Measurements from ENCODE around the gene CLEC20A. TPM values are rescaled to one million over a fixed set of nuclear protein-coding genes. Genes with fewer than 3 reads are reported as not detected.

The CLEC20A gene
- total RNA-seq = not detected
- long read RNA-seq, donor 1, partial matches to known transcripts = 0 of 1 reads
- long read RNA-seq, donor 1, other reads (novel, unspliced or antisense) = 1 of 1 reads
- long read RNA-seq, donor 2, partial matches to known transcripts = 0 of 1 reads
- long read RNA-seq, donor 2, other reads (novel, unspliced or antisense) = 1 of 1 reads

DNA sequence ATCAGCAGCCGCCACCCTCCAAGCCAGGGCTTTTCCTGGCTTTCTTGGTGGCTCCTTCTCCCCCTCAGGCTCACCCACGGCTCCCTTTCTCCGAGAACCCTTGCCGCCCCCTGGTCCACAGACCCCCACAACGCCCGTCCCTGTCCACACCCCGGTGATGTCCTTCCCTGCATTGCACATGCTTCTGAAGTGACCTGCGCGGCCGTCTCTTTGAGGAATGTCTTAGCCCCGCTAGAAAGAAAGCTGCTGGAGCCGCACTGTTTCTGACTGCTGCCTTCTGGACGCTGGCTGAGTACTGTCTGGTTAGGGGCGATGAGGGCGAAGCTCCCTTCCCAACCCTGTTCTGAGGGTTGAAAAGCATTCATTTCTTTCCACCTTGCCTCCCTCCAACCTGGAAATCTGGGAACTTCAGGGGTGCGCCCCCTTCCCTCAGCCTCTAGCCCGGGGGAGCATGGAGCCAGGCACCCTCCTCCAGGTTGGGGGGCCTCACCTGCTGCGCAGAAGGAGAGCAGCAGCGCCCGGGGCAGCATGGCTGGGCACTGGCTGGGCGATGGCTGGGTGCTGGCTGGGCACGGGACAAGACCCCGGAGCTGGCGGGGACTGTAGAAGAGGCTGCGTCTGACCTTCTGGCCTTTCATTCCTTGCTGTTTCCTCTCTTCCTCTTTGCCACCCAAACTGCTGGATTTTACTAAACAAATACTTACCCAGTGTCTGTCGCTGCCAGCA, at the start of gene CLEC20A:
Gene CLEC20A (minus strand): TSS at position 555 of the 726 bp plus-strand sequence. CDS start 25 bp downstream, at position 530.
- intact Hi-C loops (cut with DNase I) = no loop called here
- DNase-seq (ENCODE audit: low spot score) = no peak

DNA sequence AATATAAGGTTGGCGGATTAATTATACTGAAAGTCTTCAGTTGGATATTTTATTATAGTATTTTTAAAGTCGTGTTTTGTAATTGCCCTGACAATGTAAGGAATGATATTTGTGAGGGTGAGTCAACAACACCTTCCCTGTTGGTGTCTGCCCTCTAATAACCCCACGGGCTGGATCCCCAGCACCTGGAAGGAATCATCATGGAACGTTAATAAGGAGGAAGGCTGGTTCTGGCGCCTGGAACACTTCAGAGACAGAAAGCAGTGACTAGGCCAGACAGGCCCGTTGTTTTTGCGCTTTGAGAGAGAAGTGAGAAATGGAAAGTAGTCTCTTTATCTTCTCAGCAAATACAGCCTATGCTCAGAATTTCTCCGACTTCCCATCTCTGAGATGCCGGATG, 47.8 kb upstream of the CLEC20A start:
- intact Hi-C loops (cut with DNase I) = loop anchor here in 1 of 2 donors (5.0 kb wide), 1 partner anchor 208 kb away; no protein-coding TSS in a partner anchor
- DNase-seq (ENCODE audit: low spot score) = no peak

GRCh38 chr1:178543290-178543607, 46.5 kb upstream of the CLEC20A start:
- intact Hi-C loops (cut with DNase I) = loop anchor here (2.0 to 5.0 kb wide), 2 partner anchors 209 to 212 kb away; no protein-coding TSS in a partner anchor
- DNase-seq (ENCODE audit: low spot score) = no peak

GRCh38 chr1:178542554-178543289, 46.0 kb upstream of the CLEC20A start:
- intact Hi-C loops (cut with DNase I) = loop anchor here (2.0 to 5.0 kb wide), 2 partner anchors 210 to 212 kb away; no protein-coding TSS in a partner anchor
- DNase-seq (ENCODE audit: low spot score) = peak; percentile 97

- no peak for DNase-seq (ENCODE audit: low spot score)
These were observed 45.2 kb upstream of the CLEC20A start for GRCh38 chr1:178541829-178542553.

GRCh38 chr1:178541379-178541778, 44.6 kb upstream of the CLEC20A start:
- intact Hi-C loops (cut with DNase I) = loop anchor here in 1 of 2 donors (5.0 kb wide), 1 partner anchor 211 kb away; no protein-coding TSS in a partner anchor
- no peak for DNase-seq (ENCODE audit: low spot score)

More at GRCh38 chr1:178541829-178542553, 45.2 kb upstream of the CLEC20A start:
- intact Hi-C loops (cut with DNase I) = loop anchor here (2.0 to 5.0 kb wide), 2 partner anchors 210 to 213 kb away; no protein-coding TSS in a partner anchor

DNA sequence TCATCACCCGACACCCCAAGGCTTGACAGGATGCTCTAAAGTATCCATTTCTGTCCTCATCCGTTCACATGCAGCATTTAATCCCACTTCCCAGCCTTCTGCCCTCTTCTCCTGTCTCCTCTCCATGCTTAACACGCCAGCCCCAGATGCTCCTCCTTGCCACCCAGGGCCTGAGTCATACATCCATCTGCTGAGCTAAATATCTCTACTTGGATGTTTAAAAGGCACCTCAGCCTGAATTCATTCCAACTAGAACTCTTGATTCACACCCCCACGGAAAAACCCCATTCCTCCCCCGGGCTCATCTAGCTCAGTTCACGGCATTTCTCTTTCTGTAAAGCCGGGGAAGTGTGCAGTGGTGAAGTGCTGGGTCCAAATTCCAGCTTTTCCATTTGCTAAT, 43.9 kb upstream of the CLEC20A start:
- DNase-seq (ENCODE audit: low spot score) = no peak
- intact Hi-C loops (cut with DNase I) = loop anchor here in 1 of 2 donors (5.0 kb wide), 1 partner anchor 212 kb away; no protein-coding TSS in a partner anchor

DNA sequence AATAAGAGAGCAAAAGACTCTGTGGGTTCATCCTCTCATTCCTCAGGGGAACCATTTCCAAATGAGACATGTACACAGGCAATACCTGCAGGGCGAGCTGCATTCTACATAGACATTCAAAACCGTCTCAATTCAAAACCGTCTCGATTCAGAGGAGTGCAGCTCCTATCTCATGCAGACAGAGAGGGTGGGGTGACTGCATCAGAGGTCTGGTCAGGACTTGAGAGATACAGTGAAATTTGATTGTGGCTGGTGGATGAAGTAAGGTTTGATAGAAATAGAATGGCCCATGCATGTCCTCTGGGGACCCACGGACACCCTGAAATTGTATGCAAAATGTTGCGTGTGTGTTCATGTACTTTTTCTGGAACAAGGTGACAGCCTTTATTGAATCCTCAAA, 43.4 kb upstream of the CLEC20A start:
- DNase-seq (ENCODE audit: low spot score) = no peak
- intact Hi-C loops (cut with DNase I) = loop anchor here in 1 of 2 donors (5.0 kb wide), 1 partner anchor 212 kb away; no protein-coding TSS in a partner anchor

GRCh38 chr1:178539291-178539690, 42.5 kb upstream of the CLEC20A start:
- no peak for DNase-seq (ENCODE audit: low spot score)
- intact Hi-C loops (cut with DNase I) = loop anchor here in 1 of 2 donors (10.0 kb wide), 1 partner anchor 466 kb away; no protein-coding TSS in a partner anchor

DNA sequence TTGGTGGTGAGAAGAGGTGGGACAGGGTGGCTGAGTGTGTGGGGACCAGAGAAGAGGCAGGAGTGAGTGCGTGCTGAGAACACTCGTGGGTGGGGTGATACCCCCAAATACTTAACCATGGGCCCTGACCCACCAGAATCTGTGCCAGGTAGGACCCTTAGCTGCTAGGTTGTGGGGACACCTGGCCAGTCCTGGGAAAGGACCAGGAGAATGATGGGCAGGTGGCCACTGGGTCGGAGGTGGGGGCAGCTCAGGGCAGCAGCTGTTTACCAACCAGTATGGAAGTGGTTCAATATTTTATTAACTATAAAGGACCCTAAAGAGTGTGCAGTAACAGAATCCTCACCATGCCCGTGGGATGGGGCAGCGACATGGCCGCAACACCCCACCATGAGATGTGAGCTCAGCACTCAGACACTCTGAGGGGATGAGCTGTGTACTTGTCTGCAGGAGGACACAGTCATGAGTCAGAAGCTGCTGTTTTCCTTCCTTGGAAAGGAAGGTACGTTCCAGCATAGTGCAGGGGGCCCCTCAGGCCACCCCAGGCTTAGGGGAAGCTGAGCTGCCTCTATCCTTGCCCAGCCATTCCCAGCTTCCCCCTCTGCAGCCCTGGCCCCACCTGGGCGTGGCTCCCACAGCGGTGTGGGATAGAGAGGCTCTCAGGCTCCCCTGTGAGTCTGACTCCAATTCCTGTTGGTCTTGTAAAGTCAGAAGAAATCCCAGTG, 41.6 kb upstream of the CLEC20A start:
- intact Hi-C loops (cut with DNase I) = loop anchor here in 1 of 2 donors (10.0 kb wide), 1 partner anchor 466 kb away; no protein-coding TSS in a partner anchor

GRCh38 chr1:178537382-178538090, 40.8 kb upstream of the CLEC20A start:
- no peak for DNase-seq (ENCODE audit: low spot score)

More for the DNA sequence above, 41.6 kb upstream of the CLEC20A start:
- no peak for DNase-seq (ENCODE audit: low spot score)

GRCh38 chr1:178536844-178537371, 40.1 kb upstream of the CLEC20A start:
- no peak for DNase-seq (ENCODE audit: low spot score)
- intact Hi-C loops (cut with DNase I) = loop anchor here in 1 of 2 donors (10.0 kb wide), 1 partner anchor 468 kb away; no protein-coding TSS in a partner anchor

More at GRCh38 chr1:178537382-178538090, 40.8 kb upstream of the CLEC20A start:
- intact Hi-C loops (cut with DNase I) = loop anchor here in 1 of 2 donors (10.0 kb wide), 1 partner anchor 467 kb away; no protein-coding TSS in a partner anchor

GRCh38 chr1:178536329-178536728, 39.6 kb upstream of the CLEC20A start:
- DNase-seq (ENCODE audit: low spot score) = no peak
- intact Hi-C loops (cut with DNase I) = loop anchor here in 1 of 2 donors (10.0 kb wide), 1 partner anchor 468 kb away; no protein-coding TSS in a partner anchor

GRCh38 chr1:178534137-178534868, 37.5 kb upstream of the CLEC20A start:
- intact Hi-C loops (cut with DNase I) = loop anchor here in 1 of 2 donors (10.0 kb wide), 1 partner anchor 470 kb away; no protein-coding TSS in a partner anchor

GRCh38 chr1:178533121-178533946, 36.6 kb upstream of the CLEC20A start:
- DNase-seq (ENCODE audit: low spot score) = no peak
- intact Hi-C loops (cut with DNase I) = loop anchor here in 1 of 2 donors (10.0 kb wide), 1 partner anchor 471 kb away; no protein-coding TSS in a partner anchor

More at GRCh38 chr1:178534137-178534868, 37.5 kb upstream of the CLEC20A start:
- no peak for DNase-seq (ENCODE audit: low spot score)
